GM18951 (cell line): ENCODE data around the gene HRH3.

Experiments used
- POLR2A ChIP-seq: IDR thresholded peaks from 4 replicates; pipeline ENCODE4 v1.6.1; 2011; ENCODE audit warnings: mild to moderate bottlenecking; ENCODE audit not compliant: insufficient read length, insufficient read depth; ENCODE audit errors: extremely low read depth
- in situ Hi-C: fragments of 300-500 bp; cut with MboI; formaldehyde crosslinking; loops from one replicate; pipeline ENCODE4 v1.12.0; 2022; ENCODE audit warnings: low sequenced_read_pairs, mixed read lengths, inconsistent platforms; ENCODE audit not compliant: unreplicated experiment

The HRH3 gene

GRCh38 chr20:62219992-62220665, at the start of gene HRH3:
Gene HRH3, minus strand, starts transcription at chr20:62220278. Its CDS starts 308 bp downstream, at chr20:62219970.
- in situ Hi-C loops, result no loop called here
- no peak for TF ChIP-seq POLR2A

- no peak for TF ChIP-seq POLR2A
- in situ Hi-C loops, result no loop called here
Measured at GRCh38 chr20:62269871-62270270, 49.8 kb upstream of the HRH3 start.

GRCh38 chr20:62269378-62269777, 49.3 kb upstream of the HRH3 start:
- in situ Hi-C loops, result no loop called here

GRCh38 chr20:62268228-62268900, 48.3 kb upstream of the HRH3 start:
- in situ Hi-C loops, result no loop called here
- no peak for TF ChIP-seq POLR2A

More at GRCh38 chr20:62269378-62269777, 49.3 kb upstream of the HRH3 start:
- TF ChIP-seq POLR2A, result no peak

GRCh38 chr20:62267543-62267942, 47.5 kb upstream of the HRH3 start:
- in situ Hi-C loops, result no loop called here
- TF ChIP-seq POLR2A, result no peak

- TF ChIP-seq POLR2A, result no peak
- in situ Hi-C loops, result no loop called here
Measured at GRCh38 chr20:62266851-62267250, 46.8 kb upstream of the HRH3 start.

GRCh38 chr20:62266340-62266739, 46.3 kb upstream of the HRH3 start:
- TF ChIP-seq POLR2A, result no peak
- in situ Hi-C loops, result no loop called here

- in situ Hi-C loops, result no loop called here
- no peak for TF ChIP-seq POLR2A
Measured at GRCh38 chr20:62265365-62265764, 45.3 kb upstream of the HRH3 start.

- TF ChIP-seq POLR2A, result no peak
- in situ Hi-C loops, result no loop called here
Measured at GRCh38 chr20:62263396-62263795, 43.3 kb upstream of the HRH3 start.

GRCh38 chr20:62262064-62262463, 42.0 kb upstream of the HRH3 start:
- in situ Hi-C loops, result no loop called here
- TF ChIP-seq POLR2A, result no peak

- TF ChIP-seq POLR2A, result no peak
Measured at GRCh38 chr20:62259294-62259565, 39.2 kb upstream of the HRH3 start.

GRCh38 chr20:62258499-62259293, 38.6 kb upstream of the HRH3 start:
- in situ Hi-C loops, result no loop called here
- TF ChIP-seq POLR2A, result no peak

More at GRCh38 chr20:62259294-62259565, 39.2 kb upstream of the HRH3 start:
- in situ Hi-C loops, result no loop called here

GRCh38 chr20:62255976-62256375, 35.9 kb upstream of the HRH3 start:
- TF ChIP-seq POLR2A, result no peak

More at GRCh38 chr20:62255976-62256375, 35.9 kb upstream of the HRH3 start:
- in situ Hi-C loops, result no loop called here
